HG03039 (cell line): ENCODE data around the gene NPBWR2.
A peak's percentile ranks its signal among the peaks of the same experiment; 100 is the strongest.

Experiments
- ATAC-seq: cut with Tn5 transposase; IDR thresholded peaks from one replicate; pipeline ENCODE4 v1.9.1; 2021; ENCODE audit warnings: mild to moderate bottlenecking, moderate library complexity; ENCODE audit not compliant: unreplicated experiment

The NPBWR2 gene

DNA sequence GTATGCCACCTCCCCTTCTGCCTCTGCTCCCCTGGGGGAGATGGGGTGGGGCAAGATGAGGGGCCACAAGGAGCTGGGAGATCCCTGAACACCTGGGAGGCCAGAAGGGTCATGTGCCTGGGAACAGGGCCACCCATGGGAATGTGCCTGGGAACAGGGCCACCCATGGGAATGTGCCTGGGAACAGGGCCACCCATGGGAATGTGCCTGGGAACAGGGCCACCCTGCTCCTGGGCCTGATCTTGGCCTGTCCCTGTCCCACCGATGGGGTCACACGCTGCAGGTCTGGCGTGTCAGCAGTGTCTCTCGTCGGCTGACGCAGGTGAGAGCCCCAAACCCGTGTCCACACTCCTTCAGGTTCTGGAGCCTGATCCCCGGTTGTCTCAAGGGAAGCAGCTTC lies 32.4 kb downstream of the NPBWR2 start:
- ATAC-seq = no peak

DNA sequence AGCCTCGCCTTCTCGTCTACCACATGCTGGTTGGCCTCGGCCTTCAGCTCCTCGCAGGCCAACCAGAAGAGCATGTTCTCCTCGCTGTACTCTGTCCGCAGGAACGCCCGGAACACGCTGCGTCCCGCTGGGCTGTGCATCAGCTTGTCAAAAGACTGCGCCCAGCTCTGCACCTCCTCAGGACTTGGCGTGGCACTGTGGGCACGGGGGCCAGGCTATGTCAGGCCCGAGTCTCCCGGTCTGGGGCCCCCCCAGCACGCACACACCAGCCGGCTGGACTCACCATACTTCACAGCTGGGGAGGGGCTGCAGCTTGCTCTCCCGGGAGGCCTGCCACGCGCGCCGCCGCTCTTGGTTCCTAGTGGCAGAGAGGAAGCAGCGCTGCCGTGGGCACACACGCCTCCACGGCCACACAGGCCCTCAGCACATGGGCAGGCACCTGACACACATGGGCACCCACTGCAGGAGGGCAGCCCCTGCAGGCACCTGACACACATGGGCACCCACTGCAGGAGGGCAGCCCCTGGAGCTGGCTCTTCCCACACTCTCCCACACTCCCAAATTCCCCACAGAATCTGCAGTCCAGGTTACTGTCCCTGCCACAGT lies 33.1 kb downstream of the NPBWR2 start:
- ATAC-seq = no peak

DNA sequence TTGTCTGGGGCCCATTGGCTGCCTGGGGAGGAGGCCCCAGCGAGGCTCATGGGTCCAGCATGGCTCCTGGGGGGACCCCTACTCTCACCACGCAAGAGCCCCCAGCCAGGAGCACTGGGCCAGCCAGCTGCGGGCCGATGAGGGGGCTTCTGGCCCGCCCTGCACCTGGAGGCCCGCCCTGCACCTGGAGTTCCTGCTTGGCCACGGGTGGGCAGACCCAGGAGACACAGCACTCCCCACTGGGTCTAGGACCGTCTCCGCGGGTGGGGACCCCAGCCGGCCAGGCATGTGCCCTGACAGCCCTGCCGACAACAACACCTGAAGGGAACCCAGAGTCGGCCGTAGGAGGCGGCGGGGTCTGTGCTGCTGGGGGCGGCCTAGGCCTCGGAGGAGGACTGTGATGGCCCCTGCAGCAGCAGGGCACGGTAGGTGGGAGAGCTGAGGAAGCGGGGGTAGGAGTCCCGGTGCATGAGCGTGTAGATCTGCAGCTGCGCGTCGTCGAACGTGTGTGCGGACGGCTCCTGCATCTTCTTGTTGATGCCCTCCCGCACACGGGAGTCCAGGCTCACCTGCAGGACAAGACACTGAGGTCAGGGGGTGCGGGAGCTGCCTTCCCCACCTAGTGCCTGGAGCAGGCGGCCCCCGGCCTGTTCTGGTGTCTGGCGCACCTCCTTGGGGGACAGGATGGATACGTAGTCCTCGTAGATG lies 33.7 kb downstream of the NPBWR2 start:
- no peak for ATAC-seq

DNA sequence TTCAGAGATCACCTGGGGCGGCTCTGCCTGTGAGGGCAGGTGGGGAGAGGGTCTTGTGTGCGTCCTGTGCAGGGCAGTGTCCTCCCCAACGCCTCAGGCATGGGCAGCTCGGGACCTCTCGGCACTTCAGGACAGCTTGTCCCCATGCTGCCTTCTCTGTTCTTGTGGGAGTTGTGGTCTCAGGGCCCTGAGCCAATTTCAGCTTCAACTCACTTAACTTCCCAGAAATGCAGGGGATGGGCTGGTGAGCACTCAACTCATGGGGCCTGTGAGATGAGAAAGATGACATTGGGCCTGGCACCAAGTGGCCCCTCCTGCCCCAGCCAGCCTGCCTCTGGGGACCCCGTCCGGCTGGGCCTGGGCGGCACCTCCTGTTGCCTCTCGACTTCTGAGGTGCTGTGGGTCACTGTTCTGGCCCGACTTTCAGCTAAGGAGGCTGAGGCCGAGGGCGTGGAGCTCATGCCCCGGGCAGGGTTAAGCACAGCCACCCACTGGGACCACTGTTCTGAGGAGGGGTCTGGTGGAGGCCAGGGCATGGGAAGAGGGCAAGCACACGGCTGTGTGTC lies 34.8 kb downstream of the NPBWR2 start:
- no peak for ATAC-seq

DNA sequence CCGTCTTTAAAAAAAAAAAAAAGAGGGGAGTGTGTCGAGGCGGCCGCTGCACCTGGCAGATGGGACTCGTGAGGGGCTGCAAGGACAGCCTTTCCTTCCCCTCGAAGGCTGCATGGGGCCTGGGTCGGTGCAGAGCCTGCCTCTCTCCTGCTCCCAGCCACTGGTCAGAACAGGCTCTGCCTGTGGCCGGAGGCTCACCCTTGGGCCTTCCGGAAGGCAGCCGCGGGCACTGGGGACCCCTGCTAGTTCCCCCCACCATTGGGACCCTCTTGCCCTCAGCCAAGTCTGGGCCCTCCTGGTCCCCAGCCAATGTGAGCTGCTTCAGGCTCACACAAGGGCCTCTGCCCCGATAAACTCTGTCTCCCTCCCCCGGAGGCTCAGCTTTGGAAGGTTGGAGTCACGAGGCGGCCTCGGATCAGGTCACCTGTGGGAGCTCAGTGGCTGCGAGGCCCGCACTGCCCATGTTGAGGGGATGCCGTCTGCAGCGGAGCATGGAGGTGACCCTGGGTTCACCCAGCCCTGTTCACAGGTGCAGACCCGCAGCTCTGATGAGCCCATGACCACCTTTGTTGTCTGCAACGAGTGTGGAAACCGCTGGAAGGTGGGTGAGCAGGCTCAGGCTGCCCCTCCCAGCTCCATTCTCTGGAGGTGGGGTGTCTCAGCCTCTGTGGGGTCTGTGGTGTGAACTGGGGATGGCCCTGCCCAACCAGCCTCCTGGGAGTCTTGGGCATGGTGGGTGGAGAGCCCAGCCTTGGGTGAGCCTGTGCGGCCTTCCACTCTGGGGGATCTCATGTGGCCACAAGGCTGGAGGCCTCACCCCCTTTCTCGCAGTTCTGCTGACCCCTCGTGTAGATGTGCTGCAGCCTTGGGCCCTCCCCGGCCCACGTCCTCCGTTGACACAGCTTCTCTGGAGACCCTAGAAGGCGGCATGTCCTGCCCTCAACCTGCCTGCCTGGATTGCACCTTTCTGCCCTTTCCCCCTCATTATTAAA lies 35.7 kb downstream of the NPBWR2 start:
- no peak for ATAC-seq

DNA sequence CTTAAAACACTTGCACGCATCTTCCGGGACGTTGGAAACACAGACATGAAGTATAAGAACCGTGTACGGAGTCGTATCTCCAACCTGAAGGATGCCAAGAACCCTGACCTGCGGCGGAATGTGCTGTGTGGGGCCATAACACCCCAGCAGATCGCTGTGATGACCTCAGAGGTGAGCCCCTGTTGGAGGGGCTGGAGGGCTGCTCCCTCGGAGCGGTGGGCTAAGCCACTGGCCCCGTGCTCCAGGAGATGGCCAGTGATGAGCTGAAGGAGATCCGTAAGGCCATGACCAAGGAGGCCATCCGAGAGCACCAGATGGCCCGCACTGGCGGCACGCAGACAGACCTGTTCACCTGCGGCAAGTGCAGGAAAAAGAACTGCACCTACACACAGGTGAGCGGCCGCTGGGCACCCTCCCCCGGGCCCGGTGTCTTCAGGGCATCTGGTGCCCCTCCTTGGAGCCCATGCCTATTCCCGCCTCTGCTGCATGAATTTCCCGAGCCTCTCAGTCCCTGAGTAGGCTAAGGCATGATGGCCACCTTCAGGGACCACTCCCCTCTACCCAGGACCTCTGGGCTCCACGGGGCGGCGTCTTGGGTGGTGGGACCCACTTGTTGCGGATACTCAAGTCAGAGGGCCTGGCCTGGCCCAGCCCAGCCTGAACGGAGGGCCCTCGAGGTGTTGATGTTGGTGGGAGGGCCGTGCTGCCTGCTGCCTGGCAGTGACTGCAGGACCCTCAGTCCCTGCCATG lies 36.9 kb downstream of the NPBWR2 start:
- no peak for ATAC-seq

DNA sequence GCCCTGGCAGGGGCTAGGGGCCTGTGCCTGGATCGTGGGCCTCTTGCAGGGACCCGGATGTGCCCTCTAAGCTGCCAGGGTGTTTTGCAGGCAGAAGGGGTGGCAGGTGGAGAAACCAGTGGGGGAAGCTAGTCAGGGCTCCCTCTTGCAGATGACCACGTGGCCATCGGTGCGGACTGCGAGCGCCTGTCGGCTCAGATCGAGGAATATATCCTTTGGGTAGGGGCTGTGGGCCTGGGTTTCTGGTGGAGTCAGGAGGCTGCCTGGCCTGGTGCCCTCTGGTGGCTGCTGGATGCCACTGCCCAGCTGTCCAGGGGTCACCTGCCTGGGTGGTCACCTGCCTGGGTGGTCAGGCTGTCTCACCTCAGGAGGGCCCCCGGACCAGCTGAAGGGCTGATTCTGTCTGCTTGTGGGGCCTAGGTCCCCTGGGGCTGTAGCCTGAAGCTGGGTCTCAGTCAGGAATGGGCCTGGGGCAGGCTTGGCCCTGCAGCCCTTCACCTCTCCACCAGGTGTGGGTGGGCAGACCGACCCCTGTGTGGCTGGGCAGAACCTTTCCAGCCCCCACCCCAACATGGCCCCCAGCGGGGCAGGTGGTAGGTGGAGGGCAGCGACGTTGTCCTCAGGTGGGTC lies 37.6 kb downstream of the NPBWR2 start:
- no peak for ATAC-seq

DNA sequence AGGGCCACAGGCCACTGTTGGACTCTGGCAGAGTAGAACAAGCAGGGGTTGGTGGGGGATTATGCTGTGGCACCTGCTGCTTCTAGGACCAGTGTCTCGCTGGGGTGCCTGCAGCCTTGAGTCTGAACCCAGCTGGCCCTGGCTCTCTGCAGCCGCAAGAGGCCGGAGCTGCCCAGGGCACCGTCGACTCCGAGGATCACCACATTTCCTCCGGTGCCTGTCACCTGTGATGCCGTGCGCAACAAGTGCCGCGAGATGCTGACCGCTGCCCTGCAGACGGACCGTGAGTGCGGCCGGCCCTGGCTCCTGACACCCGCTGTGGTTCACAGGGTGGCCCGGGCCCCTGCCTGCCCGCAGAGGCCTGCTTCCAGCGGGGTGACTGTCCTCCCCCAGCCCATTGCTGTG lies 38.2 kb downstream of the NPBWR2 start:
- ATAC-seq = no peak

DNA sequence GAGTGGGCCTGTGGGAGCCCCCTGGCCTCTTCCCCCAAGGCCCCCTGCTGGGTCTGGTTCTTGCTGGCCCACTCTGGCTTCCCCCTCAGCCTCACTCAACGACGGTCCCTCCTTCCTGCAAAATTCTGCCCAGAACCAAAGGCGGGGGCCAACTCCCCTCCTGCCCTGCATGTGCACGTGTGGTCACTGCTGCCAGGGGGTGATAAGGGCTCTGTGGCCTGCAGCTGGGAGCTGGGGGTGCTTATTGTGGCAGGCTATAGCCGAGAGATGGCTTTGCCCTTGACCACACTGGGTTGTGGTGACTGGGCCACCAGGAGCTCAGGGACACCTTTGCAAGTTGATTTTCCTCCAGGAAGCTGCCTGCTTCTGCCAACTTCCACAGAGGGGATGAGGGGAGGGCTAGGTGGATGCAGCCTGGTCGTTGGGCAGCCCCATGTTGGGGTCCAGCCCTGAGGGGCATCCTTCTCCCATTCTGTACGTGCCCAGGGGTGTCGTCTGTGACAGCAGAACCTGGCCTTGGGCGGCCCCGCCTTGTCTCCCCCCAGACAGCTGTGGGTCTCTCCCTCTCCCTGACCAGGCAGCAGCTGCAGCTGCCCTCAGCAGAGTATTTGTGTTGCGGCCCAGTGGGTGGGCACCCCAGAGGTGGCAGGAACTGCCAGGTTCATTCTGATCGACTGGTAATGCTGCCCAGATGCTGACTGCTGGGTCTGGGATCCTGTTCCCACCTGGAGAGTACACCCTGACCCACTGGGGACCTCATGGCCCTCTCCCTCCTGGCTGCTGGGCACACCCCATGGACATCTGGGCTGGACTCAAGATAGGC lies 38.8 kb downstream of the NPBWR2 start:
- no peak for ATAC-seq

DNA sequence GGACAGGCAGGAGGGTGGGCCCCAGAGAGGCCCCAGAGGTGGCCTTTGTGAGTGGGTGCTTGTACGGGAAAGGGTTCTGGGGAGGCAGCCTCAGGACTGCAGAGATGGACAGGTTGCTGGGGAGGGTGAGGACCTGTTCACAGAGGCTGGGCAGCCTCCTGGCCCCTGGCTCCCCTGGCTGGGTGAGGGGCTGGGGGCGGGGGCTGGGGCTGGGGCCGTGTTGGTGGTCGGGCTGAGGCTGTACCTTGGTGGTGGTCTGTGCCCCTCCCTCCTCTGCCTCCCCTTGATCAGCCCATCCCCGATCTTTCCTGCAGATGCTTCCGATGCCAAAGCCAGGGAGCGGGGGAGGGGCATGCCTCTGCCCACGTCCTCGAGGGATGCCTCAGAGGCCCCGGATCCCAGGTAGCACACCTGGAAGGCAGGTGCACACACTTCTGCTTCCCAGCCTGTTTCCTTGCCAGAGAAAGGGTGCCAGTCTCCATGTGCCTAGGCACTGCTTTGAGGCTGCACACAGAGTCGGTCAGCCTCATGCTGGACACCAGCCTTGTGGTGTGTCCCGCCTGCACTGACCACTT lies 39.5 kb downstream of the NPBWR2 start:
- no peak for ATAC-seq

DNA sequence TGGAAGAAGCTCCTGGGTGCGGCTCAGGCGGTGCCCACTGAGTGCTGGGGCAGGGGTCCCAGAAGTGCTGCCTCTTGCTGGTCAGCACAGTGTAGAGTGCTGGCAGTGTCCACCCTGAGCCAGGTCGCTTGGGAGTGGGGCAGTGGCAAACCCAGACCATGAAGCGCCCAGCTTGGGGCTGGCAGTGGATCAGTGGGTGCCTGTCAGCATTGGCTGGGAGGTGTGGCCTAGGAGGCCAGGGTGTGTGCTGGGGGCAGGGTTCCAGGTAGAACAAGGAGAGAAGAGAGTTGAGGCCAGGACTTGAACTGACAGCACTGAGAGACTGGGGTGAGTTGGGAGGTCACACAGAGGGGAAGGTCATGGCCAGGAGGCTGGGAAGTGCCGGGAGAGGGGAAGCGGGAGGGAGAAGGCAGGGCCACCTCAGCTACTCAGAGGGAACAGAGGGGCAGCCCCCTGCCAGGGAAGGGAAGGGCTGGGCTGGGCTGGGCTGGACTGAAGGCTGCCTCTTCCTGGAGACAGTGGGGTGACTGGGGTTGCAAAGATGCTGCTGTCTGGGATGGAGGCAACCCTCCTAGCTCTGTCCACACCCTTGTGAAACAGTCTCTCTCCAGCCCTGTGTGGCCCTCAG lies 40.2 kb downstream of the NPBWR2 start:
- no peak for ATAC-seq

DNA sequence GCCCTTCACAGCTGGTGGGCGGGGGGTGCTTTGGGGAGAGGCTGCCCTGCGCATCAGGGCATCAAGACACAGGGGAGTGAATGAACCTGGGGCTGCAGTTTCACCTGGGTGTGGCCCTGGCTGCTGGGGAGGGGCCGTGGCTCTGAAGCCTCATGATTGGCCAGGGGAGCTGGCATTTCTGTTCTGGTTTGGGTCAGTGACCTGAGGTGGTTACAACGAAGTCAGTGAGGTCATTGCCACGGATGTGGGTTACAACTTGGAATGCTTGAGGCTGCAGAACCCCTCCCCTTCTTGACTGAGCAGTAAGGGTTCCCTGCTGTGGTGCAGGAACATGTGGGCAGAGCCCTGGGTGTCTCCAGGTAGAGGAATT lies 41.4 kb downstream of the NPBWR2 start:
- ATAC-seq = no peak

DNA sequence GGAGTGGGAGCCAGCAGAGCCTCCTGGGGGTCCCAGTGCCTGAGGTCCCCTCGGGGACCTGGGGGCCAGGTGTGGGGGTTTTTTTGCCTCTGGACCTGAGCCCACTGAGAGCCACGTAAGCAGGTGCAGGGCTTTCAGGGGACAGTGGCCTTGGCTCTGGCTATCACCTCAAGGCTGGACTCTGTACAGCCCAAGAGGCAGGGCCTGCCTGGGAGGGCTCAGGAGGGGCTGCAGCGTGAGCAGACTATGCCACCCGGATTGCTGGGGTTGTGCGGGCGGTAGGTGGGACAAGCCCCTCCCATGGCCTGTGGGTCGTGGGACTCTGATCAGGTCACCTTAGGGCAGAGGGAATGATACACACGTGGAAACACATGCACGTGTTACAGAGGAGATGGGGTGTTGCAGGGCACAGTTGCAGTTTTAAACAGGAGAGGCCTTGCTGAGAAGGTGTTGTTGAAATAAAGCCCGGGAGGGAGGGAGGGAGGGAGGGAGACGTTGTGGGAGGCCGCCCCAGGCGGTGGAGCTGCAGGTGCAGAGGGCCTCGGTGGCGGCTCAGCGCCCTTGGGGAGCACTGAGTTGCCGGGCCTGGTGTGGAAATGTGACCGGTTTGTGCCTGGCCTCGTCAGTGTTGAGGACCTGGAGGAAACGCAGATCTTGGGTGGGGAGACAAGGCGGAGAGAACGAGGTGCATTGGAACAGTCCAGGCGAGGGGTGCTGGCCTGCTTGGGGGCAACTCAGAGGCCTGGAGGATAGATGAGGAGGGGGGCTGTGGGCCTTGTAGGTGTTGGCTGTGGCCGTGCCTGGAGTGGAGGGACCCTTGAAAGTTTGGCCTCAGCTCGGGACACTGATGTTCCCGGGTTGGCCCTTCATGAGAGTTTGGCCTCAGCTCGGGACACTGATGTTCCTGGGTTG lies 42.0 kb downstream of the NPBWR2 start:
- ATAC-seq = no peak

DNA sequence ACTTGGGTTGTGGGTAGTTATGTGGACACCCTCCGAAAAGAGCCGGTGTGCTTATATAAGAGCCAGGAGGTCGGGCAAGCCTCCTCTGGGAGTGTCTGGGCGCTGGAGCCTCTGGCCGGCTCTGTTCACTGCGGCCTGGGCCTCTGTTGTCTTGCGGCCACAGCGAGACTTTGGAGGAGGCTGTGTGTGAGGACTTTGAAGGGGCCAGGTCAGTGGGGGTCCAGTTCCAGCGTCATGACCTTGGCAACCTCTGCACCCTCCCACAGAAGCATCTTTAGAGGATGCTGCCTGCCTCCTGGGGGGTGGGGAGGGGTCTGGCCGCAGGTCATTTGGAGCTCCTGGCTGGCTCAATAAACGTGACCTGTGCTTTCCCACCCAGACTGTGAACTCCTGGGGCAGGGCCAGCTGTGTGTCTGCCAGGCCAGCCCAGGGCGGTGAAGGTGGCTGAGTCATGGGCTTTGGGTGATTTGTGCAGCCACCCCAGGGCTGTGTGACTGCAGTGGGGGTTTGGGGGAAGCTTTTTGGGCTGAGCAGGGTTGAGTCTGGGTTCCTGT lies 43.1 kb downstream of the NPBWR2 start:
- no peak for ATAC-seq

DNA sequence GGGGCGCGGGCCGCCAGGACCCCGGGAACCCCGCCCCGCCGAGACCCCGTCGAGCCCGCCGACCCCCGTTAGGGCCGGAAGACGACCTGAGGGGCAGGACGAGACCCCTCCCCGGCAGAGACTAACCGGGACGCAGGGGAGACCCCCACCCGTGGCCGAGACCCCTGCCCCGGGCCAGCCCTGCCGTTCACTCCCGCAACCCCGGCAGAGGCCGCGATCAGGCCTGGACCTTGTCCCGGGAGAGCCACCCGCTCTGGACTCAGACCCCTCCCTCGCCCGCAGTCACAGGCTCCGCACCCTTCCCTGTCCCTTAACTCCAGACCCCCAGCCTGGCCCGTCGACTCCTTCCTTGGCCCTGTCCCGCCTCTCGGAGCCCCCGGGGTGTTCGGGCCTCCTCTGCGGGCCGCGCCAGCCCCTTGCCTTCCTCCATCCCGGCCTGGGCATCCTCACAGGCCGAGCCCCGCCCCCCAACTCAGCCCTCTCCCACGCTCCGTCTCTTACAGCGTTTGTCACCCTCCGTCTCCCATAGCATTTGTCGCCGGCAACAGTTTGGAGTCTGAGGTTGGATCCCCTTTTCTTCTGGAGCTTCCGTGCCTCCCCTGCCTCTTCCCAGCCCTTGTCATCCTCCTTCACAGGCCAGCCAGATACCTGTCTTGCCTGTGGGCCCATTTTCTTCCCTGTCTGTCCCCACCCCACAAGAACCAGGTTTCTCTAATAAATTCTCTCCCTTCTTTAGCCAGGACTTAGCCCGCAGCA lies 43.8 kb downstream of the NPBWR2 start:
- ATAC-seq = no peak

DNA sequence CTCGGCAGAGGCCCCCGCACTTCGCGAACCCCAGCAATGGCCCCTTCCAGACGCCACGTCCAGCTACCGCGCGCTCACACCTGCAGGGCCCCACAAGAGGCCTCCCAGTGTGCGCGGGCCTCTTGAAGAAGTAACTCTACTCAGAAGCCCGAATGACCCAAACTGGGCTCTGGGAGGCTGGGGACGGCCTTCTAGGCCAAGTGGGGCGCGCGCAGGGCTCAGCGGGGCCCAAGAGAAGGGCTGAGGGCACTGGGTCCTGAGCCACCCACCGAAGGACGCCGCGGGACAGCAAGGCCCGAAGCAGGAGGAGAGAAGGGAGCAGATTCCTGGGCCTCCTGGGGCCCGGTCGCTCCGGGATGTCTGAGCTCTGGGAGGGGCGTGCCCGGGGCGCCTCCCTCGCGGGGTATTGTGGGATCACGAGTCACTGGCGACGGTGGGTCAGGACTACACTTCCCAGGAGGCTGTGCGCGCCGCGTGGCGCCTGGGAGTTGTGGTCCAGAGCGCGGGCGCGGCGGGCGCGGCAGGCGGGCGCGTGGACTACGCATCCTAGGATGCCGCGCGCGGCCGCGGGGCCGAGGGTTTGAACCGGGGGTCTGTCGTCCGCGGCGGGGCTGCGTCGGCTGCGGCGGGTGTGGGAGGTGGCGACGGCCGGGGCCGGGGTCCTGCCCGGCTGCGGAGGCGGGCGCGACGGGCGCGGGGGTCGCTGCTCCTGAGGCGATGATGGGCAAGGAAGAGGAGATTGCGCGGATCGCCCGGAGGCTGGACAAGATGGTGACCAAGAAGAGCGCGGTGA lies 44.6 kb downstream of the NPBWR2 start, which contains the start of gene TCEA2:
TCEA2 (plus strand) TSS at position 603 of the 793 bp plus-strand sequence; CDS start at position 718, 115 bp downstream.
- ATAC-seq = peak; percentile 66
